Inferior parietal cortex (tissue), 1 donor: ENCODE measurements around the gene TRAPPC12.

Source experiments
- DNase-seq: peaks from one replicate; pipeline ENCODE4 v3.0.0-alpha.2; 2016; ENCODE audit errors: extremely low spot score

TRAPPC12 gene

DNA sequence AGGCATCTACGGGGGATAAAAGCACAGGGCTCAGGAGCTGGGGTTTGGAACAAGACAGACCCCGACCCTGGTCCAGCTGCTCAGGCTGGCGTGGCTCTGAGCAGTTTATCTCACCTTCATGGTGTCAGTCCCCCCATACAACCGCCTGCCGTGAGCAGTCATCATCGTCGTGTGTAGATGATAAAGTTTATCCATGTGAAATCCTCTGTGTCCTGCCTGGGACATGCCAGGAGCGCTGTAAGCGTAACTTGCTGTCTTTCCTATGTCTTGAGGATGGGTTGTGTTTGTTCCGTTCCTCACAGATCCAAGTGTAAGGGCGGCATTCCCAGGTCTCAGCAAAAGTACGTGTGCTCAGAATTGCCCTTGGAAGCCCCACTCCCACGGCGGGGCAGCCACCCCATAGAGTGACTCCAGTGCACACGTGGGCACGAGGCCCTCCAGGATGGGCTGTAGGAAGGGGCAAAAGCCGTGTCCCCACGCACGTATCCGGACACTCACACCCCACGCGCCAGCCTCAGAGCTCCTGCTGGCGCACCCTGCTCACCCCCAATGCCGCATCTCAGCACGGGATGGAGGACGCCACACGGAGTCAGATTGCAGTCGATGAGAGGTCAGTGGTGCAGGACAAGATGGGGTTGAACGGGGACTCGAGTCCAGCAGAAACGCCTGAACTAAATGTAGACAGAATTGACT is 88.9 kb downstream of the TRAPPC12 start:
- DNase-seq, result no peak

DNA sequence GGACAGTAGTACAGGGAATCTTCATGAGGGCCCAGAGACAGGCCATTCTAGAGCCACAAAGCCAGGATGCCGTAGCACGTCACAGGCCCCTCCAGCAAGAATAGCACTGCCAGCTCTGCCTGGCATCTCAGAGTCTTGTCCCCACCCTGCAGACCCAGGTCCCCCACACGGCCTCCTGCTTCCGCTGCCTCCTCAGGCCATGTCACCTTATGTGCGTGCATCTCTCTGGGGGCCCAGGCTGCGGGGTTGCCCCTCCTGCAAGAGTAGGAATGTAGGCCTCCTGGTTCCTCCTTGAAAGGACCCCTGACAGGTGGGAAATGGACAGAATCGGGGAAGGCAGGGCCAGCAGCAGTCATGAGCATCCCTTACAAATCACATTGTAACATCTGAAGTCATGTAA is 90.0 kb downstream of the TRAPPC12 start:
- no peak for DNase-seq

DNA sequence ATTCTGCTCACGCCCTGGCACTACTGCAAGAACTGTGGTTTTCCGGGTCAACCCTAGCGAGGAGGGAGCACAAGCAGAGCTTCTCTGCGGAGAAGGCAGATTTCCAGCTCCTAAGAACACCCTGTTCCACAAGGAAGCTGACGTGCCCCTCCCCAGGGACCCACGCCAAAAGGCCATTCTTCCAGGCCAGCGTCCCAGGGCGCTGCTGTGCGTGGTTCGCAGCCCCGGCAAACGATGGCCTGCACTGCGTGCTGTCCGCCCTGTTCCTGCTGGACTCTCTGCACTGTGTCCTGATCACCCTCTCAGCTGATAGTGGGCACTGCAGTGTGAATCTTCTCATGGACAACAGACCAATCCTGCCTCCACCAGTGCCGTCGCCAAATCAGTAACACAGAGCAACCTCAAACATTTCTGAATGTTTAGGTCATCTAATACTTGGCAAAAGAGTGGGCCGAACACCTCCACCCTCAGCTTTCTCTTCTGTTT is 90.7 kb downstream of the TRAPPC12 start:
- DNase-seq, result no peak

GRCh38 chr2:3470856-3471737 is 91.6 kb downstream of the TRAPPC12 start:
- DNase-seq, result no peak

DNA sequence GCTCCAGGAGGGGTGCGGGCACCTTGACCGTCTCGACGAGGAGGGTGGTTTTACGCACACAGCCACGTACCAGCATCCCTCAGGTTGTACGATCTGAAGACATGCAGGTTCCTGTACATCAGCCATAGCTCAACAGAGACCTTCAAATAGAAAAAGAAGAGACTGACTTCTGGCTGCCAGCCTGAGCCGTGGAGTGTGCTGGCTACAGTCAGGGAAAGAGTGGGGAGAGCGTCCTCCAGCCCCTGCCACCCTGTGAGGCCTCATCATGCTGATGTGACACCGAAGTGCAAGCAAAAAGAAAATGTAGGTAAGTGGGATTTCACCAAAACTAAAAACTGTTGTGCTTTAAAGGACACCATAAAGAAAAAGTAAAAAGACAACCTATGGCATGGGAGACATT is 92.8 kb downstream of the TRAPPC12 start:
- no peak for DNase-seq

- no peak for DNase-seq
These were observed 93.5 kb downstream of the TRAPPC12 start for GRCh38 chr2:3472966-3473365.

GRCh38 chr2:3475771-3476170 is 96.3 kb downstream of the TRAPPC12 start:
- no peak for DNase-seq

- peak; percentile 70 for DNase-seq
These were observed 97.0 kb downstream of the TRAPPC12 start for GRCh38 chr2:3476321-3476984.

- DNase-seq, result no peak
These were observed 97.5 kb downstream of the TRAPPC12 start for GRCh38 chr2:3476985-3477327.

GRCh38 chr2:3478846-3479385 is 99.4 kb downstream of the TRAPPC12 start:
- DNase-seq, result no peak

DNA sequence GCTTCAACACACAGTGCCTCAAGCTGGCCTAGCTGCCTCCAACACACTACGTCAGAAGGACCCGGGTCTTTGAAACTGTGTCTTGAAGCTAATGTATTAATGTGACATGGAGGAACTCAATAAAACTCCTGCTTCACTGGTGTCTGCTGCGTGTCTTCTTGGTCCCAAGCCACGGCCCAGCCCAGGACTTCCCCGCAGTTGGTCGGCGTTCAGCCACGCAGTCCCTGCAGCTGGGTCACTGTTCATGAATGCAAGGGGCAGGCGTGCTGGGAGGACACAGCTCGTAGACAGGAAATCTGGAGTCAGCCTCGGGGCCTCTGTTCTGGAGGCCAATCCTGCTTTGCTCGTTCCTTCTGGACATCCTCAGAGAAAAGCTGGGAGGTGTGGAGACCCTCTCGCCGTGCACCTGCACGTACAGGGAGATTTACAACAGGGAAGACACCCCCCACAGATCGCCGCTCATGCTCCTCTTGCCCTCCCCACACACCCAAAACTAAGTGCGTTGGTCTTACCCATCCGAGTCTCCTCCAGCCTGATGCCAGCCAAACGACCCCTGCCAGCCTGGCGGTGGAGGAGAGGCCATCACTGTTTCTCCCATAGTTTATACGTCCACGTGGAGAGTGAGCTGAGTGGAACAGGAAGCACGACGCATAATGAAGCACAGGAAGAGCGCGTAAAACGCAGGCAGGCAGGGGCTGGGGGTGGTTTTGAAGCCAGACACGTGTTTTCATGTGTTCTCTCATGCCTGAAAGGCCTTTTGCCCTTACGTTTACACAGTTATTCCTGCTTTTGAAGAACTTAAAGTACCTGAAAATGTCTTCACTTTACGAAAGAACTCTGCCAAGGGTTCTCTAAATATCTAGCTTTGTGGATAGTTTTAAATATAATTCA is 100.2 kb downstream of the TRAPPC12 start:
- DNase-seq, result no peak

DNA sequence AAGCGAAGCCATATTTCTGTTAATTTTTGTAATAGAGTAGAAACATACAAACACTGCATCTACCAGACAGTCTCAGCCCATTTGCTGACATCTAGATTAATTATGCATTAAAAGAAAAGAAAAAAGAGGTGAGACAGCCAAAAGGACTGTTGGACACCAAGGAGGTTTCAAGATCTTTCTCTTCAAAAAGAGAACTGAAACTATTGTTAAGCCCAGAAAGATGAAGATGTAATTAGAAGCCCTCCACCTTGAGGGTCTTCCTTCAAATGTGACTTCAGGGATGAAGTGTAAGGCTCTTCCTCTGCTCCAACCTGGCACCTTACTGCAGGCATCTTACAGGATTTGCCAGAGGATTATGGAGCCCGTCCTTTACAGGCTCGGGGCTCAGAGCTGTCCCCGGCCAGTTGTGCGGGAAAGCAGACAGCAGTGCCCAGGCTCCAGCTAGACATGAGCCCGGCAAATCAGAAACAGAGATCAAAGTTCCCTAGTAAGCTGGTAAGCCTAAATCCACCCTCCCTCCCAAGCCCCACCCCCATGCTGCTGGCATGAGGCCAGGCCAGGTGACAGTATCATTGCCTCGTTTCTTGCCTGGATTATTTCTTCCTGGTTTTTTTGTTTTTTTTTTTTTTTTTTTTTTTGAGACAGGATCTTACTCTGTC is 101.0 kb downstream of the TRAPPC12 start:
- DNase-seq, result no peak

DNA sequence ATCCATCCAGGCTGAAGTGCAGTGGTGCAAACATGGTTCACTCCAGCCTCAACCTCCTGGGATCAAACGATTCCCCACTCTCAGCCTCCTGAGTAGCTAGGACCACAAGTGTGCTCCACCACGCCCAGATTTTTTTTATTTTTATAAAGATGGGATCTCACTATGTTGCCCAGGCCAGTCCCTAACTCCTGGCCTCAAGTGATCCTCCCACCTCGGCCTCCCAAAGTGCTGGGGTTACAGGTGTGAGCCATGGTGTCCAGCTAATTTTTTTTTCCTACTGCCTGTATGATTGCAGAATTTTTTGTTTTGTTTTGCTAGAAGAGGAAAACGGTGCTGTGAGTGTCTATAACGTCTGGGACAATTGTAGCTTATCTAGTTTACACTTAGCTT is 101.5 kb downstream of the TRAPPC12 start:
- DNase-seq, result no peak

- no peak for DNase-seq
These were observed 102.4 kb downstream of the TRAPPC12 start for GRCh38 chr2:3481736-3482362.

- DNase-seq, result no peak
These were observed 102.9 kb downstream of the TRAPPC12 start for GRCh38 chr2:3482363-3482821.

DNA sequence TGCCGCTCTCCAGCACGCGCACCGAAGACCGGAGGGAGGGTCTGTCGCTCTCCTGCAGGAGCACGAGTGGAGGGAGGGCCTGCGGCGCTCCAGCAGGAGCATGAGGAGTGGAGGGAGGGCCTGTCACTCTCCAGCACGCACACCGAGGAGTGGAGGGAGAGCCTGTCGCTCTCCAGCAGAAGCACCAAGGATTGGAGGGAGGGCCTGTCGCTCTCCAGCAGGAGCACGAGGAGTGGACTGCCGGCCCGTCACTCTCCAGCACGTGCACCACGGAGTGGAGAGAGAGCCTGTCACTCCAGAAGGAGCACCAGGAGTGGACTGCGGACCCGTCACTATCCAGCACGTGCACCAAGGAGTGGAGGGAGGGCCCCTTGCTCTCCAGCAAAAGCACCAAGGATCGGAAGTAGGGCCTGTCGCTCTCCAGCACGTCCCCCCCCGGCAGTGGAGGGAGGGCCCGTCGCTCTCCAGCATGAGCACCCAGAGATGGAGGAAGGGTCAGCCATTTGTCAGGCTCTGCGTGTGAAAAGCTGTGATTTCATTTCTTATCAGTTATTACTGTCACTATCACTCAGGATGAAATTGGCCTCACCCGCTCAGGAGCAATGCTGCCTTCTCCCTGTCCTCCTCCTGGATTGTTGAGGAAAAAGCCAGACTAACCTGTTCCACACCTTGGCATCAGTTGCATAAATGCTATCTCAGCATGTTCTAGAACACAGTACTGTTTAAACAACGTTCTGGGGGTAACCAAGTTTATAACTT is 103.9 kb downstream of the TRAPPC12 start:
- no peak for DNase-seq

DNA sequence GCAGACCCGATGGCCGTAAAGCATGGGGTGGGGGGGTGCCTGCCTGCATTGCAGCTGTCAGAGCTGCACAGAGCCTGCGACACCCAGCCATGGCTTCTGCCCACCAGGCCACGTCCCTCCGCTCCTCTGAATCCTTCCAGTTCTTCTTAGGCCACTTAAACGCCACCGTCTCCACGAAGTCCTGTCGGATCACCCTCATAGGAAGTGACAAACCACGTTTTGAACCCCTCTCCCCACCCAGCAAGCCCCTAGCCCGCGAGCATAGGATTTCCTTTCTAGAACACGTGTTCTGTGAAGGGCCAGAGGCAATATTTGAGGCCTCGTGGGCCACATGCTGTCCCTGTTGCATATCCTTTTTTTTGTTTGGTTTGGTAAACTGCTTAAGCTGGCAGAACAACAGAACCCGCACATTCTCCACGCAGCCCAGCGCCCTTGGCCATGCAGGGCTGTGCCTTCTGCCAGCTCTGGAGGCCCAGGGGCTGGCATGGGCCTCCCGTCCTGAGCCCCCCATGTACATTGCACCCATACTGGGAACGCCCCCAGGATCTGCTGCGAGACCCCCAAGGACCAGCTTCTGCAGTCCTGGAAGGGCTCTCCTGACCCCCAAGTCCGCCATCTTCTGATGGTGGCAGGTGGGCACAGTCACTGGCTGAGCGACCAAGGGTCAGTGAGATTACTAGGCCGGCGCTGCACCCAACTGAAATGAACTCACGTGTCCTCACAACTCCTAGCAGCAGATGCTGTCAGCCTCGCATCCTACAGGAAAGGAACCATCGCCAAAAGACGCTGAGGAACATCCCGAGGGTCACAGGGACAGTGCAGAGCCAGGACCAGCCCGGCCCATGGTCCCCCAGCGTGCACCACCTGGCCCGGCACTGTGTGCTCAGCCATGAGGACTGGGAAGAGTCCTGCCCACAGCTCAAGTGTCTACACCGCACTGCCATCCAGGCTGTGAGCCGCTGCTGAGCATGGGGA is 104.8 kb downstream of the TRAPPC12 start:
- DNase-seq, result no peak

GRCh38 chr2:3485166-3485565 is 105.7 kb downstream of the TRAPPC12 start:
- no peak for DNase-seq
